GM12873 (cell line): Measurements from ENCODE around the gene VPS35L.

ENCODE experiments used
- TF ChIP-seq, protein P1 (sequence below): IDR thresholded peaks from 2 replicates; pipeline ENCODE4 v1.5.1; 2012; ENCODE audit warnings: low read depth, mild to moderate bottlenecking, moderate library complexity, low read length, control low read depth; ENCODE audit not compliant: insufficient read depth; ENCODE audit errors: missing control alignments

The VPS35L gene

DNA sequence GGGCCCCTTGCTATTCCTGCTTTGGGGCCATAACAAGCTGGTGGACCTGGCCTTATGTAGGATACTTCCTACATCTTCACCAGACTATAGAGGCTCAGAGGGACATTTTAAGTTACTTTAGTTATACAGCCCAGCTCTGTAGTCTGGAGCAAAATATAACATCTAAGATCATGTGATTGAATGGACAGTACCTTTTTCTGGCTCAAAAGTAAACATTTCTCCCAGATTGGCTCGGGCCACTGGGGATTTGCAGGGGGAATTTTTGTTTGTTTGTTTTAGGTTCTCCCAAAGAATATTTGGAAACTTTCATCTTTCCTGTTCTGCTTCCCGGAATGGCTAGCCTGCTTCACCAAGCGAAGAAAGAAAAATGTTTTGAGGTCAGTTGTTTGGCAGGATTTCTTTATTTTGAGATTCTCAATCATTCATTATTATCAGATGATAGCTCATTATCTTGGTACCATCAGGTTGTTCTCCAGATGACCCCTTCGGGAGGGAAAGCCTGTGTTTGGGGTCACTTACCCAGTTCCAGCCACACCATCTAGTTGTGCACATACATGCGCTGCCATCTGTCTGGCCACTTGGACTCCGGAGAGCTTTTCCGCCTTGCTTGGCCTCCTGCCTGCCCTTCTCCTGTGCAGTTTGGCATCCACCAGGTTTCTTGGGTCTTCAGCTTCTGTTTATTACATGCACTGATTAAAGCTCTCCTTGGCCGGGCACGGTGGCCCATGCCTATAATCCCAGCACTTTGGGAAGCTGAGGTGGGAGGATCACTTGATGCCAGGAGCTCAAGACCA lies 179.8 kb downstream of the VPS35L start:
- TF ChIP-seq, protein P1, sequence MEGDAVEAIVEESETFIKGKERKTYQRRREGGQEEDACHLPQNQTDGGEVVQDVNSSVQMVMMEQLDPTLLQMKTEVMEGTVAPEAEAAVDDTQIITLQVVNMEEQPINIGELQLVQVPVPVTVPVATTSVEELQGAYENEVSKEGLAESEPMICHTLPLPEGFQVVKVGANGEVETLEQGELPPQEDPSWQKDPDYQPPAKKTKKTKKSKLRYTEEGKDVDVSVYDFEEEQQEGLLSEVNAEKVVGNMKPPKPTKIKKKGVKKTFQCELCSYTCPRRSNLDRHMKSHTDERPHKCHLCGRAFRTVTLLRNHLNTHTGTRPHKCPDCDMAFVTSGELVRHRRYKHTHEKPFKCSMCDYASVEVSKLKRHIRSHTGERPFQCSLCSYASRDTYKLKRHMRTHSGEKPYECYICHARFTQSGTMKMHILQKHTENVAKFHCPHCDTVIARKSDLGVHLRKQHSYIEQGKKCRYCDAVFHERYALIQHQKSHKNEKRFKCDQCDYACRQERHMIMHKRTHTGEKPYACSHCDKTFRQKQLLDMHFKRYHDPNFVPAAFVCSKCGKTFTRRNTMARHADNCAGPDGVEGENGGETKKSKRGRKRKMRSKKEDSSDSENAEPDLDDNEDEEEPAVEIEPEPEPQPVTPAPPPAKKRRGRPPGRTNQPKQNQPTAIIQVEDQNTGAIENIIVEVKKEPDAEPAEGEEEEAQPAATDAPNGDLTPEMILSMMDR, result no peak

DNA sequence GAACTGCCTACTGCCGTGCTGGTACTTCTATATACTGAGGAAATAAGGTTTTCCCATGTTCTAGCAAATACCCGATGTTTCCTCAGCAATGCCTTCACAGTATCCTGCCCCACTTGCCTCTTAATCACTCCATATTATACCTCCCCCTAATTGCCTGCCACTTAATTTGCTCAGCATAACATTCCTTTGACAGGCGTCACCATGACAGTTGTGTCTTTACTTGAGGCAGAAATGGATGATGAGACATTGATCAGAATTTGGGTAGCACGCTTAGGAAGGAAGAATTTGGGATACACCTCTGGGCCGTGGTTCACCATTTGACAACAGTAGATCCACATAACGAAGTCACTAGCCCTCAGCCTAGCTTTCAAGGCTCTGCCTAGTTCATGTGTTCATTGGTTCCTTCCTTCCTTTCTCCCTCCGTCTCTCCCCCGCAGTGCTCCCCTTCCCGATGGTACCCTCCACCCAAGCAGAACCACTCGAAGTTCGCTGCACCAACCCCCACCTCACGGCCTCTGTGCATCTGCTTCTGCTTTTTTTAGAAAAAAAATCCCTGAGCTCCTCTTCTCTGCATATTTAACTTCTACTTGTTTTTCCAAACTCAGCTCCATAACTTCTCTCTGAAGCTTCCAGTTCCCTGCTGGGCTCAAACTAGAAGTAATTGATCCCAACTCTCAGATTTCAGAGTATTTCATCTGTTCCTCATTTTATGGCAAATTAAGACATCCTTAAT lies 182.0 kb downstream of the VPS35L start:
- TF ChIP-seq, protein P1, result no peak

DNA sequence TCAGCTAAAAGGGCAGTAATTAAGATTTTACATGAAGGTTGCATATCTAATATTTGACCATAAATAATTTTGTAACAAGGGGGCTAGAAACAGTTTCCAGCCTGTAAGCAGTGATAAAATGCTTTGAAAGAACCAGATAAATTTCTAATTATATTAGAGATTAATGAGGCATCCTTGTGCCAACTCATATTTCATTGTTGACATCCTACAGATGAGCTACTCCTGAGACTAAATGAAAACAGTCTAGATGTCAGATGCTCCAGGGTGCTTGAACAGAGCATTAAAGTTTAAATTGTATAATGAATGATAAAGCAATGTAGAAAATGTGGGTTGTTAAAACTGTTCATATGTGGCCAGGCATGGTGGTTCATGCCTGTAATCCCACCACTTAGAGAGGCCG lies 185.9 kb downstream of the VPS35L start:
- TF ChIP-seq, protein P1, result no peak

DNA sequence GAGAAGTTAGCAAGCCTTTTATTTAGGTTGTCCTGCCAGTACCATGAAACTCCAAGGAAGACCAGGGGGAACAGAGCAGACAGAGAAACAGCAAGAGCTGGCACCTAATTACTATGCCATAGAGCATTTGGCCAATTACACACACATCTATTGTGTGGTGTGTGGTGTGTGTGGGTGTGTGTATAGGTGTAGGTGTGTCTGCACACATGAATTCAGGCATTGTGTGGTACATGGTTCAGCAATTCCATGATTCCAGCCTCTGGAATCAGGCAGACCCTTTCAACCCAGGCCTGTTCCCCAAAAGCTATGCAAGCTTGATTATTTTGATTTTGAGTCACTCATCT lies 188.3 kb downstream of the VPS35L start:
- TF ChIP-seq, protein P1, result no peak

DNA sequence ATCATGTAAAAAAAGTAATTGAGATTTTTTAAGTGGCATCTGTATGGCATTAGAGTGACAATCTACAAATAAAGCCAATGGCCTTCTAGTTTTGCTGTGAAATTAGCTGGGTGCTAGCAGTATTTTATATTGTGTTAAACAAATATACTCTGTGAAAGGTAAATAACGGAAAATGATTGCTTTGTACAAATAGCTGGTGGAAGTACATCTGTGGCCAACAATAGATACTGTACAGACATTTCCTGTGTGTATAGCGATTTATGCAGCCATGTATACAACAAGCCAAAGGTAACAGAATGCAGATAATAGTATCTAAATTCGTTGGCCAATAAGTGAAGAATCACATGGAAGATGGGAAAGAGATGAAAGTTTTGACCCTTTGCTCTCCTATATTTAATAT lies 189.2 kb downstream of the VPS35L start:
- TF ChIP-seq, protein P1, result no peak

DNA sequence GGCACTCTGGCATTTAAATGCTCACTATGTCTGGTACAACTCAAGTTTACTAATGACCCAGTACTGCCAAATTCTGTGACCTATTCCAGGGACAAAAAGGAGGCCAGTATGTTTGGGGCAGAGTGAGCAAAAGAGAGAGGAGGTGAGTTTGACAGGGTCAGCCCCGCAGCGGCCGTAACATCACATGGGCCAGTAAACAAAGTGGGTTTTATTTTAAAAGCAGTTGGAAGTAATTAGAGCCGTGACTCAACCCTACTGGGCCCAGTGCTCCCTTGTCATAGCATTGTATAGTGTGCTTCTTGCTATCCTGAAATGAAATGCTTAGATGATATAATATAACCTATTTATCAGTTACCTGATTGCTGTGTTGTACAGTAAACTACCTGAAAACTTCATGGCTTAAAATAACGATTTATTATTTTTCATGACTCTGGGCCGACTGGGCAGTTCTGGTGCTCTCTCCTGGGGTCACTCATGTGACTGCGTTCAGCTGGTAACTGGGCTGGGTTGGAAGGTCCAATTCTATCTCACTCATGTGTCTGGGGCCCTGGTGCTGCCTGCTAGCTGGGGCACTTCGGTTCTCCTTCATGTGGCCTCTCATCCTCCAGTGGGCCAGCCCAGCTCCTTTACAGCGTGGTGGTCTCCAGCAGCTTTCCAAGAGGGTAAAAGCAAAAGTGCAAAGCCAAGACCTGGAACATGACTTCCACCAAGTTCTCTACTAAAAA lies 189.9 kb downstream of the VPS35L start:
- TF ChIP-seq, protein P1, result no peak

DNA sequence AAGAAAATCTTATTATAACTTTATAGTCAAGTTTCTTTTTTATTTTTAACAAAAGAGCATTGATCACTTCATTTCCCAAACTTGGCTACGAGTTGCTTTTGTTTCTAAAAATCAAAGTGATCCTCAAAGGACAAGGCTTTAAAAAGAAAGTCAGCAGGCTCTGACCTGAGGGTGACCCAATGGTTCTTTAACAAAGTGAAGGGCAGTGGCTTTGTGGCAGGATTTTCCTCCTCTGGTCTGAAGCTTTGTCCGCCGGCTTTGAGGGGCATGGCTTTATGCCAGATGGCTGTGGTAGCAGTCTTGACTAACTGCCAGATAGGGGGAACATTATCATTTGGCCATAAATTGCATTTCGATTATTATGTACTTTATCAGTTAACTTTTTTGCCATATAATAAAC lies 191.1 kb downstream of the VPS35L start:
- TF ChIP-seq, protein P1, result no peak
